ENCODE results near the gene FIBCD1.

FIBCD1 gene

DNA sequence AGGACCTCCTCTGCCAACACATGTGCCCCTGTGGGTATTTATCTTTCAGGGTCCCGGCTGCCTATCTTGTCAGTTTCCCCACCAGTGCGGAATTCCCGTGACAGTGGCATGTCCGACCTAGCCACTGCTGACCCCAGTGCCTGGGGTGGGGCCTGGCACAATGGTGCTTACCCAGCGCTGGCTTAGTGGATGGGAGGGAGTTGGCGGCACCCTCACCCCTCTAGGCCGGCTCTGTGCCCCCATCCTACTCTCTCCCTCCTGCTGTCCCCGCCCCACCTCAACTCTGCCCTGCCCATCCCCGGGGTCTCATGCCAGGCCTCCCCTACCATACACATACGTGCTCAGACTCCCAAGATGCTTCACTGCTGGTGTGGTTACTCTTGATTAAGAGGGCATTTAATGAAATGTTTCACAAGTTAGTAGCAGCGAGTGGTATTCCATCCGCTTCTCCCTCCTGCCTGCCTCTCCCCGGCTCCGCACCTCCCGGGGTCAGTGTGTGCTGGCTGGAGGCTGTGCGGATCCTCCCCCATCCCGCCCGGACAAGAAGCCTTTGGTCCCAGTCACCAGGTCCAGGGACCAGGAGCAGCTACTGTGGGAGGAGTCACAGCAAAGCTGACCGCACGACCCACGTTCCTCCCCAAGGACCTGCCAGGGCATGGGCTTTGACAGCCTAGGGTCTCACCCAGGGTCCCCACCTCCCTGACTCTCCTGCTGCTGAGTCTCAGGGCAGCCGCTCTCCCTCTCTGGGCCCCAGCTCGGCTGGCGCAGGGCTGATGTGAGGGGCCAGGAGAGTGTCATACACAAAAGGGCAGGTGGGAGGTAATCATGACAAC, 32.9 kb downstream of the FIBCD1 start:
- no peak for DNase-seq

DNA sequence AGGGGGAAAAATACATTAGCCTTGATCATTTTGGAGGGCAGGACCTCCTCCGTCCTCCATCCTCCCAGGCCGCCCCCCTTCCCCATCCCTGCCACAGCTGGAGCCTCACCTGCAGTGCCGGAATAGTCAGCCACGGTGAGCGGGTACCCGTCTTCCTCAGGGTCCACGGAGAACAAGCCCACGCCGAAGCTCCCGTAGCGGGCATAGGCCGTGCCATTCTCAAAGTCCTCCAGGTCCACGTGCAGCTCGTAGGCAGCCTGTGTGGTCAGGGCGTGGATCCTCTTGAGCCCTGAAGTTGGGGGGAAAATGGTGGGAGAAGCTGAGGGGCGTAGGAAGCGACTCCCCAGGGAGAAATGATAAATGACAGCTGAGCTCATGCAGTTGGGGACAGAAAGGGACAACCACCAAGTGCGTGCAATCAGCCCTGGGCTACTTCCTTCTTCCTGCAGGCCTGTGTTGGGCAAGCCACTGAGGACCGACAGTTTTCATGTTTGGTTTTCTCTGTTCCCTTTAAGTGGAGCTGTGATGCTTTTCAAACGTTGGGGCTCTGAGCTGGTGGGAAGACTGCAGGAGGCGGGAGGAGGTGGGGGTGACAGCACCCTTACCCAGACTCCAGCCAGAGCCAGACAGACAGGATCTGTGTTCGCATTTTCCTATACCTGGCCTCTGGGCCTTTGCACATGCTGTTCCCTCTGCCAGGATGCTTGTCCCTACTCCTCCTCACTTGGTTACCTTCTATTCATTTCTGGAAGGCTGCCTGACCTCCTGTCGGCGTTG, 33.7 kb downstream of the FIBCD1 start:
- DNase-seq, result no peak

DNA sequence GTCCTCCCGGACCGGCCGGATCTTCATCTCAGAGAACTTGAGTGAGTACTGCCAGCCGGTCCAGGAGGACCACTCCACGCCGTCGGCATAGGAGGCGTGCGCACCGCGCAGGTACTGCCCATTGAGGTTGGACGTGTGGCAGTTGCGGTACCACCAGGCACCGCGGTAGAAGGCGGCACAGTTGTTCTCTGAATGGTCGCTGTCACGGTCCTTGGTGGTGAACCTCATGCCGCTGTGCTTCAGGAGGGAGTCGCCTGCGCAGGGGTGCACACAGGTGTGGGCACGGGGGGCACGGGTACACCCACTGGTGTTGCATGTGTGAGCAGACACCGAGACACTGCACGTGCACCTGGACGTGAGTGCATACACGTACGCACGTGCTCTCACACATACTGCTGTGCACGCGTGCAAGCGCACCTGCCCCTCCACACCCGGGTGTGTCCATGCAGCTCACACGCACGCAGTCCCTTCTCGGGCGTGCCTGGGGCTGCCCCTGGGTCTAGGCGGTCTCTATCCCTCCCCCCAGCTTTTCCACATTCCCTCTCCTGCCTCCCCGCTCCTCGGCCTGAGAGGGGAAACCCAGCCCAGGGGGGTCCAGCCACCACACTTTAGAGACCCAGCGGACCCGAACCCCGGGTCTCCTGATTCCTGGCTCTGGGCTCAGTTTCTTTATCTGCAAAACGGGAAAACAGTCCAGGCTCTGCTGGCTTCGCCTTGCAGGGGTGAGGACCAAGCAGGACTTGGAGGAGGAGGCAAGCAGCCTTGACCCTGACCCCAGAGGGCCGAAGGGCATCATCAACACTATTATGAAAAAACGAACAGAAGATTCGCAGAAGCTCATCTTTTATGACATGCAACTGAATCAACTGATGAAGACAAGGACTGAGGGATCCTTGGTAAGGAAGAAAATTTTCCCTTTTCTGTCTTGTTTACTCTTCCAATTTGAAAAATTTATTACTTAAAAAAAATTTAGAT, 34.7 kb downstream of the FIBCD1 start:
- no peak for DNase-seq

DNA sequence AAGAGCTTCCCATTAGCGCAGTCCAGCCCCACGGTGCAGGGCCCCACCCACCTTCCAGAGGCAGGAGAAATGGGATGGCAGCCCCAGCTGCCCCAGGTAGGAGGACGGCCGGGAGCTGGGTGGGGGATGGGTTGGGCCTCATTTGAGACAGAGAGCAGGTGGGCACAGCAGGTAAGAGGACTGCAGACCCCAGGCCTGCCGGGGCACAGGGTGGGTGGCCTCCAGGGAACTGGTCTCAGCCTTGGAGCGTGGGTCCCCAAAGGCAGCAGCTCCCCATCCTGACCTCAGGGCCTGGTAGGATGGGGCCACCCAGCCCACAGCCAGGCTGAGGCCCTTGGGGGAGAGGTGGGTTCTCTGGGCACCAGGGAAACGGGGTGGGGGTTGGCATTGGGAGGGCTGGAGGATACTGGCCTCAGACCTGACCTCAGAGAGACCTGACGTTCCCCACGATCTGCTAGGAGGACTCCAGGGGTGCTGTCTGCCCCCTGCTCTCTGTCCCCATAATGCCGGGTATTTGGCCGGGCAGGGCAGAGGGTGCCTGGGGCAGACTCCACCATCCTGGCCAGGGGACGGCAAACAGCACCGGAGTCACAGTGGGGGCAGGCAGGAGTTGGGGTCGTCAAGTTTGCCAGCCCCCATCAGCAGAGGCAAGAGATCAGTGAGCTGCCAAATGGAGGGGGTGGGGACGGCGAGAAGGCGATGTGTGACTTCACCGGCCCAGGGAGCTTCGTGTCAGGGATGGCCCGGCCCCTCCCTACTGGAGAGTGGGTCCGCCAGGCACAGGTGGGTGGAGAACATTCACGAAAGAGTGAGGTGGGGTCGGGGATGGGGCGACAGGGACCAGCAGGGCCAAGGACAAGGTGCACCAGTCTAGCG, 35.6 kb downstream of the FIBCD1 start:
- no peak for DNase-seq

DNA sequence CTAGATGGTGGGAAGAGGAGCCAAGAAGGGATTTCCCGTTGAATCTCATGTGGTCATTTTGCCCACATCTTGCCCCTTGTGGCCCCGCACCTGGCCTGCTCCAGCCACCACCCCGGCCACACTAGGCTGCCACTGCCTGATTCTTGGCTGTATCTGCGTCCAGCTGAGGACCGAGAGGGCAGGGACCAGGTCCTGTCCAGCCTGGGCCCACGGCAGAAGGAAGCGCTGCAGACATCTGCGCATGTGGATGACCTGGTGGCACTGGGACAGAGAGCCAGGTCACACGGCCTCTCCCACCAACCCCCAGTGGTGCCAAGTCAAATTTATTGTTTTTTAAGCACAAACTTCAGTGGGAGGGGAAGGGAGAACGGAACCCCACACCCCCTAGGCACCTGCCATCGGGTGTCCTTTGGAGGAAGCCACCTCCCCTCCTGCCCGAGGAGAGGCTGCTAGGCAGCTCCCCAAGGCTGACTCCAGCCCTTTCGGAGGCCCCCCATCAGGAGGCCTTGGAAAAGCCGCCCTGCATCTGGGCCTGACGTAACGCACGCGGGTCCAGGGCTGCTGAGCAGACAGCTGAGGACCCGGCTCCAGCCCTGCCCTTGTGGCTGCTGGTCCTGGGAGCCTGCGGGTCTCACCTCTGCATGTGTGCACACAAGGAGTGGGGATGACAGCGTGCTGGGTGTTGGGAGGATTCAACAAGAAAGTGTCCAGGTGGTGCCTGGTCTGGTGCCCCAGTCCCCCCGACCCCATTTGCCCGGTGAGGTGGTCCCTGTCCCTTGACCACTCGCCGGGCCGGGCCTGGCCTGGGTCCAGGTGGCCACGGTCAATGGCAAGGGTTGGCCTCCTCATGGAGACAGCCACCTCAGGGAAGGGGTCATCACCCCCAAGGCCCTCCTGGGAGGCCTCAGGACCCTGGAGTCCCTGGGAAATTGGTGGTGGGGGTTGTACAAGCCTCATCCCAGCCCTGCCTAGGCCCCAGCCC, 36.6 kb downstream of the FIBCD1 start:
- DNase-seq, result no peak

DNA sequence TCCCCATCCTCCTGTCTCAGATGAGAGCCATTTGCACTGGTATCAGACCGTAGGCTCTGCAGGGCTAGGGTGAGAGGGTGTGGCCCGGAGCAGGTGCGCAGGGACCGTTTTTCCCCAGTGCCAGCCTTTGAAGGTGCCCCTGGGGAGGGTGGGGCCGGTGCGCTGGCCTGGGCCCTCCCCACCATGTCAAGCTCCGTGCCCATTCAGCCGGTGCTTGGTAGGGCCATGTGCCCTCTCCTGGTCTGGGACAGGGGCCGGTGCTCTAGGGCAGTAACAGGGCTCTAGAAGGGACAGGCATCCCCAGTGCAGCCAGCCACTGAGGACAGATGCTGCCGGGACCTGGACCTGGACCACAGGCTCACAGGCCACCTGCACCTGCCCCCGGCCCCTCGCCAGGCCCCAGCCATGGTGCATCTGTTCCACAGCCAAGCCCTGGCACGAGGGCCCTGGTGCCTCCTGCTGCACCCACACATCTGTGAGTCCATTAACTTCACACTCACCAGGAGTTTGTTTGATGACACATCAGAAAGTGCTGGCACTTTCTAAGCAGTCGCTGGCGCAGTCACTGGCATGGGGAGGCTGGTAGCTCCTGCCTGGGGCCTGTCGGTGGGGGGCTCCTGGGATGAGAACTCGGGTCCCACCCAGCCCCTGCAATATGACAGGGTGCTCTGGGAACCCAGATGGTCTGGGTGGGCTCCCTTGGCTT, 37.4 kb downstream of the FIBCD1 start:
- DNase-seq, result no peak

DNA sequence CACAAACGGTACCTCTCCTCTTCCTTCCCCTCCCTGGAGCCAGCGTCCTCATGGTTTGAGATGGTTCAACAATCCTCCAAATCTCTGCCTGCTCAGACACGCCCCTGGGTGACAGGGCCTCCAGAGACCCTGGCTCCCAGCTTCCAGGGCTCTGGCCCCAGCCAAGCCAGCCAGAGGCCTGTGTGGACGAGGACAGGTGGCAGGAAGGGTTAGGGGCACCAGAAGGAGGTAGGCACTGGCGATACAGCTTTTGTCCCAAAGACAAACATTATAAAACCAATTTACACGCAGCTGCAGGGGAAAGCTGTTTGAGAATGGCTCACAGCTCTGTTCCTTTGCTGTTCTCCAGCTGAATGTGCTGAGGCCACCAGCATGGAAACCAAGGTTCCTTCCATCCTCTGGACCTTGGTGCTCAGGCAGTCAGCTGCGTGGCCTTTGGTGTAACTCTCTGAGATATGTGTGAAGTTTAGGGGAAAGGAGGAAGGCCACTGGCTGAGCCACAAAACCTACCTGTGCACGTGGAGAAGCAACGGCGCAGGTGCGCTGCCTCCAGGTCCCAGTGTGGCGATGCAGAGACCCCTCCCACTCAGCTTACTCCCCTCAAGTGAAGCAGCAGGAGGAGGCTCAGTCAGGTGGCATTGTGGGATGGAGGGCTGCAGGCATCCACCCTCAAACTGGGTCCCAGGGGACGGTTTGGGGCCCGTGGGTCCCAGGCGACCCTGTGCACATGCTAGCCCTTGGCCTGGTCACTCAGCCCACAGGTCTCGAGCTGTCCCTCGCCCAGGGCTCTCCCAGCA, 38.1 kb downstream of the FIBCD1 start:
- no peak for DNase-seq

DNA sequence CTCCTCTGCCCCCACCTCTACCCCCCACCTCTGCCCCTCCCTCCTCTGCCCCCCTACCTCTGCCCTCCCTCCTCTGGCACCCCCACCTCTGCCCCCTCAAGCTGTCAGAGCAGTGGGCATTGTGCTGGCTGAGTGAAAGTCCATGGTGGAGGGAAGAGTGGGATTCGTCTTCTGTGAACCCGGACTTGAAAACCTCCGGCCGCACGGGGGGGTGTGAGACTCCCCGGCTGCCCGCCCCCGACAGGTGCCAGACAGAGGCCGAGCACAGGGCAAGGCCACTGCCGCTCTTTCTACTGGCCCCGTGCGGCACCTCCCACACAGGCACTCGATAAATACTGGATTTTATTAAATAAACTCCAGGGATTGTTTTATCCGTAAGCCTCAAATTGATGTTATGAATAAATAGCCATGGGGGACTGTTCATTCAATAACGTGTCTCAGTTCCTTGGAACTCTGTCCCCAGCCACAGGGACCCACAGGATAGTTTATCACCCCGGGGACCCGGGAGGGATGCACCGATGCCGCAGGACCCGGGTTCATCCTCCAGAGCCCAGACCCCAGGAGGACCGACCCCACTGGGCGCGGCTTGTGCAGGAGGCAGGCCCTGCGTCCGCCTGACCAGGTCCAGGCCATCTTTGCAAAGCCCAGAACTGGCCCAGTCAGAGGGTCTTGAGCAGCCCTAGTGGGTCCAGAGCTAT, 39.8 kb downstream of the FIBCD1 start:
- no peak for DNase-seq

DNA sequence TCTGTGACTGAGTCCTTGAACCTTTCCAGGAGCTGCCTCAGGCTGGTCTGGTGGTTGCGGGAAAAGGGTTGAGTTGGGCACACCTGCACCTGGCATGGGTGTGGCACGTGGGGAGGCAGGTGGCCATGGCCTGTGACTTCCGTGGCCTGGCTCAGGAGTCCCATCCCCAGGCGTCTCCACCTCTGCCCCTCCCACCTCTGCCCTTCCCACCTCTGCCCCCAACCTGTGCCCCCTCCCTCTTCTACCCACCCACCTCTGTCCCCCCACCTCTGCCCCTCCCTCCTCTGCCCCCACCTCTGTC, 40.5 kb downstream of the FIBCD1 start:
- no peak for DNase-seq

DNA sequence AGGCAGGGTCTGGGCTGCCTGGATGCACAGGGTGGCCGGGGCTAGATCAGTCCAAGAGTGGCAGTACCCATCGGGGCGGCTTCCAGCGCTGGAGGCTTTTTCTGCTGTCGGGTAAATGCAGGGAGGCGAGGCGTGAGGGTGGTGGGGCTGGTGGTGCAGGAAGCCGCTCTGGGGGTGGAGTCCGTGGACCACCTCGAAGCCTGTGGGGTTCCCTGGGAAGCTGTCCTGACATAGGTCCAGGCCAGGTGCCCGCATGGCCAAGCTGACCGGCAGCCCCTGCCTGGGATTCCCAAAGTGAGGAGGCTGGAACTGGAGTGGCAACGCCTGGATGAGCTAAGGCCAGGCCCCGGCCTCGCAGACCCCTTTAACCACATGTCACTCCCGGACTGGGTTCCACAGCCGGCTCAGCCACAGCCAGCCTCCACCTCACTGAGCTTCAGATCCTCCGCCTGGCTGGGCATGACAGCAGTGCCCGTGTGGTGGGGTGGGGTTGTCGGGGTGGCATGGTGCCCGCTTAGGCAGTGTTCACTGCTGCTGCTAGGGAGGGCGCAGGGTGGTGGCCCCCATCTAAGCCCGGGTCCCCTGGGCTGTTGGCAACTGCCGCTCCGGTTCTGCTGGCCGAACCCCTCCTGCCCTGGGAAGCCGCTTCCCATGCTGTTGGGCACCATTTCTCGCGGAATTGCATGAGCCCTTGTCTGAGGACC, 41.0 kb downstream of the FIBCD1 start:
- no peak for DNase-seq

DNA sequence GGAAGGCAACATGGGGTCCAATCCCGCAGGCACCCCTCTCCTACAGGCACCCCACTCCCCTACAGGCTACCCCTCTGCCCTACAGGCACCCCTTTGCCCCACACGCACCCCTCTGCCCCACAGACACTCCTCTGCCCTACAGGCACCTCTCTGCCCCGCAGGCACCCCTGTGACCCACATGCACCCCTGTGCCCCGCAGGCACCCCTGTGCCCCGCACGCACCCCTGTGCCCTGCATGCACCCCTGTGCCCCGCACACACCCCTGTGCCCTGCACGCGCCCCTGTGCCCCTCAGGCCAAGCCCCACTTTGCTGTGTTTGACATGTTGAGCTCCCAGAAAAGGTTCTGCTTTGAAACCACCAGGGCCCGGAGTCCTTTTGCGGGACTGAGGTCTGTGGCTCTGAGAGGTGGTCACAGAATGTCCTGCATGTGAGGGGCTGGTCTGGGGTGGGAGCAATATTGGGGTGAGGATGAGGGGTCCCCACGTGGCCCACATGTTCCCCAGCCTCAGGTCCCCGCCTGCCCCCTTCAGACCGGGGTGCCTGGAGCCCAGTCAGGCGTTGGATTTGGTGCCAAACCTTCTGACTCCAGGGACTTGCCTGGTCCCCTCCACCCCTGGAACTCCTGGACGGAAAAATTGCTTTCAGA, 41.8 kb downstream of the FIBCD1 start:
- DNase-seq, result no peak

DNA sequence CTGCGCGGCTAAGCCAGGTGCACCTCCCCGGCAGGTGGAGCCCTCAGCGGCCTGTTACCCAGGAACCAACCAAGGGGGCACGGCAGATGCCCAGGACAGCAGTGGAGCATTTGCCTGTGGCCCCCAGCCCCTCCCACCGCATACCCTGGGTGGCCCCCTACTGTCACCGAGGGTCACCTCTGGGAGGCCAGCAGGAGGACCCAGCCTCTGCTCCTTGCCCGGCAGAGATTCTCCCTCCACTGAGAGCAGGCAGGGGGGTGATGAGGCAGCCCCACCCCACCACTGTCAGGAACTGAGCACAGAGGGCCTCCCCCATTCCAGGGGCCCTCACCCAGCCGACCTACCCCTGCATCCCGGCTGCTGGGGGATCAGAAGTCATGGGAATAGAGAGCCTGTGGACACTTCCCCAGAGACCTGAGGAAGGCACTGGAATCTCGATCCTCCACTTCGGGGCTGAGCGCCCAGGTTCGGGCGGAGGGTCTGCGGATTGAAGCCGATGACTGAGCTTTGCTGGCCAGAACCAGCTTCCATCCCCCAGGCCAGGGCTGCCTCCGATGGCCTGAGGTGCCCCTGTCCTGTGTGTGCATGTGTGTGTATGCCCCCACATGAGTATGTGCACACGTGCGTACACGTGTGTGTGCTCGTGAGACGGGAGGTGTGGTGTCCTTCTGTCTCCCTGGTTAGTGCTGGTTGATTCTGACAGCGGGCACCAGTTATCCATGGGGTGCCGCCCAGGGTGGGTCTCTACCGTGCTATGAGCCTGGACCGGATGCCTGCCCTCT, 42.6 kb downstream of the FIBCD1 start, which contains the start of gene QRFP:
QRFP (minus strand) TSS at position 580 of the 782 bp plus-strand sequence. CDS start 2,974 bp downstream, outside the sequence.
- DNase-seq, result no peak

DNA sequence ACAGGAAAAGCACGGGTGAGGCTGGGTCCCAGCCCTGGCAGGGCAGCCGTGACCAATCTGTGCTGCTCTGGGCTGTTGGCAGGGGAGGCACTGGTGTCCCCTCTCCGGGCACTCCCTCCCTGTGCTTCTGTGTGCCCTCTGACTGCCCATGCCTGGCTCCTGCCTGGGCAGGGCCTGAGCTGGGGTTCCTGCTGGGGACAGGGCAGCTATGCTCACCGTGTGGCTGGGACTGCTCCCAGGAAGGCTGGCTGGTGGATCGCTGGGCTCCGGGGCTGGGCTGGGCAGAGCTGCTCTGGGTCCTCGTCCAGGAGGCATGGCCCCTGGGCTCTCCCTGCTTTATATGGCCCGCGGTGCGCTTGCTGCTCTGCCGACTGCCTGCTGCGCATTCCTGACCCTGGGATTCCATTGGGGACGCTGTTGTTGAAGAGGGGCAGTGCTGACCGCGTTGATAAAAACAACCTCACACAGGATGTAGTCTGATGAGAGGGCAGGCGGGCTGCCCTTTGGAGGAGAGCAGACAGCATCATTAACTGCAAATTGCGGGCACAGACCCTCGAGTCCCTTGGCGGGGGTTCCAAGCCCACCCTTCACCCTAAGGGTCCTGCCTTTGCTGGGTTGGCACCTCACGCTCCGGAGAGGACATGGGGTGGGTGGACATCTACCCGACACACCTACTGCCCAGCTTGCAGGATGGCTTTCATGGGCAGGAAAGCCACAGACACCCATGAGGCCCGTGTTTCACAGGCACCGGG, 43.4 kb downstream of the FIBCD1 start:
- no peak for DNase-seq

DNA sequence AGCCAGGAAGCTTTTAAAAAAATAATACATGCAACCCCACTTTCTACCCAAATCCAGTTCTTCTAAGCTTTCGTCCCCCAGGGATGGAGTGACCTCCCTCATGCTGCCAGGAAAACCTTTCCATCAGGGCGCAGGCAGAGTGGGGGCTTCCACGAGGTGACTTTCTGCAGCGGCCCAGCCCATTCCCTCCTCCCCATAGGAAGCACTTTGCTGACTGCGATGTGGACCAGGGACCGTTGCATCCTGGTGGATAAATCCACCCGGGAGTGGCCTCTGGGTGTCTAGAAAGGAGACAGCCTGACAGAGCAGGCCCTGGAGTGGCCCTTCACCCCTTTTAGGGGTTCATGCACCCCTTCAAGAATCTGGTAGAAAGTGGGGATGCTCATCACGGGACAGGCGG, 44.0 kb downstream of the FIBCD1 start:
- no peak for DNase-seq

DNA sequence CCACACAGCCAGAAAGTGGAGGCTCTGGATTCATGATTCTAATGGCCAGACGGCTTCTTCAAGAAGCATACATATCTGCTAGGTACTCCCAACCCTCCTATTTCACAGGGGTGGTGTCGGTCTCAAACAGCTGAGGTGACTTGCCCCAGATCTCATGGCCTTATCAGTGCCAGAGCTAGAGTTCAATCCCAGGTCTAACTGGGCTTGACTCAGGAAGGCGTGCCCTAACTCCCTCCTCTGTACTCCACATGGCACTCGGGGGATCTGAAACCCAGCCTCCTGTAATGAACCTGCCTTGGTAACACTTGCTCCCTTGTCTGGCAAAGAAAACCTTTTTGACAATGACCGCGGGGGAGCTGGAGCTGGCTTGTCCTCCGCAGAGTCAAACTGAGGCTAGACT, 44.5 kb downstream of the FIBCD1 start:
- no peak for DNase-seq
